ENCODE data around the gene LEPROT.

DNA sequence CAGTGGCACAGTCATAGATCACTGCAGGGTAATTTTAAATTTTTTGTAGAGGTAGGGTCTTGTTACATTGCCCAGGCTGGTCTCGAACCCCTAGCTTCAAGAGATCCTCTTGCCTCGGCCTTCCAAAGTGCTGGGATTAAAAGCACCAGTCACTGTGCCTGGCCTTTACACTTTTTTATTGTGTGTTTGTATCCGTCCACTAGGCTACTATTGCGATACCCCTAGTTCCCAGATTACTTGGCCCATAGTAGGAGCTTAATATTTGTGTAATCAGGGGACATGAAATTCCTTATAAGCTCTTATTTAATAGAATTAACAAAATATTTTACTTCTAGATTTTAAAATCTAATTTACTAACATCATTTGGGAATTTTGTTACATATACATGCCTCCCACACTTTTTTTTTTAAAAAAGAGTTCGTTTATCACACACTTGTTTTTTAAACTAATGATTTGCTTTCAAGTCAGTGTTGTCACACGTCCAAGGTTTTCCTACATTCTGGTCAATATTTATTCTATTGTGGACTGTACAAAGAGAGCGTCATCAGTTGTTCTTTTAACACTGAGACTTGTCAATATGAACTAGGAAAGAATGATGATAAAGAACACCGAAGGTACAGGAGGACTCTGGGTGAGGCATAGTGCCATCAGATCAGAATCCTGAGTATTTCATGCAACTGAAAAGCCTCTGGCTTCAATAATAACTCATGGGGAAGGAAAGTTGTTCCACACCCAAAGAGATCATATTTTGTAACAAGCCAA is 63.7 kb downstream of the LEPROT start:
- TF ChIP-seq CTCF (IDR thresholded peaks at IDR 0.05) (no peak), POLR2A (IDR thresholded peaks at IDR 0.05) (no peak), POLR2AphosphoS5 (IDR thresholded peaks at IDR 0.05; ENCODE audit: insufficient read depth in 1 of 2, low read depth in 1 of 2) (no peak)
